Choroid plexus epithelial cell (primary cell): ENCODE measurements around the gene AGBL2.
"Not testable (repeated sequence)": the region's sequence is repeated elsewhere in the genome, so short reads cannot be mapped to it uniquely, and the experiment has no call there.

Experiments
- DNase-seq: peaks from one replicate; pipeline ENCODE4 v3.0.0-alpha.2; 2010; ENCODE audit warnings: low read depth
- H3K4me3 ChIP-seq: 2 replicates; pipeline ENCODE4 v1.5.1; 2011; ENCODE audit warnings: low read depth, mild to moderate bottlenecking, control low read depth, low read length, moderate library complexity
- CTCF ChIP-seq: conservative IDR thresholded peaks from 2 replicates; pipeline ENCODE4 v1.5.1; 2011; ENCODE audit warnings: low read depth, mild to moderate bottlenecking, control low read depth, inconsistent platforms, low read length, moderate library complexity

AGBL2 gene

GRCh38 chr11:47716692-47717091, 1.5 kb upstream of the AGBL2 start:
- no peak for DNase-seq
- TF ChIP-seq CTCF: no peak
- no peak overlapping the region for H3K4me3 ChIP-seq

- peak overlapping the region; percentile 93 for H3K4me3 ChIP-seq
- no peak for TF ChIP-seq CTCF
- peak; percentile 11 for DNase-seq
These were observed 551 bp downstream of the AGBL2 start for GRCh38 chr11:47714554-47715081.

GRCh38 chr11:47711816-47712215, 3.4 kb downstream of the AGBL2 start:
- no peak for TF ChIP-seq CTCF
- no peak overlapping the region for H3K4me3 ChIP-seq
- no peak for DNase-seq

- DNase-seq: no peak
- no peak for TF ChIP-seq CTCF
- H3K4me3 ChIP-seq: no peak overlapping the region
These were observed 3.9 kb downstream of the AGBL2 start for GRCh38 chr11:47711225-47711624.

- not testable (repeated sequence) for H3K4me3 ChIP-seq, DNase-seq
These were observed 7.8 kb downstream of the AGBL2 start for GRCh38 chr11:47707275-47707786.

GRCh38 chr11:47705721-47706120, 9.4 kb downstream of the AGBL2 start:
- no peak for DNase-seq
- H3K4me3 ChIP-seq: no peak overlapping the region
- TF ChIP-seq CTCF: no peak

GRCh38 chr11:47691979-47692378, 23.2 kb downstream of the AGBL2 start:
- TF ChIP-seq CTCF: no peak
- H3K4me3 ChIP-seq: no peak overlapping the region
- DNase-seq: no peak
